HCT116 (cell line): Measurements from ENCODE around the gene EVL. TPM values are rescaled to one million over a fixed set of nuclear protein-coding genes. Genes with fewer than 3 reads are reported as not detected.
A peak's percentile ranks its signal among the peaks of the same experiment; 100 is the strongest.

Experiments
- ATAC-seq: fragments of 200-7000 bp; cut with Tn5 transposase; 2 replicates; pipeline ENCODE4 v1.9.1; 2020; ENCODE audit warnings: mild to moderate bottlenecking, moderate library complexity
- Bru-seq: library from RNA; stranded (reverse); fragments of 400-500 nt; gene quantifications from one replicate; lab custom pipeline; 2021; lab: Mats Ljungman, UMichigan
- BruChase-seq, 2 experiments: library from RNA; stranded (reverse); fragments of 400-500 nt; gene quantifications; one replicate each; lab custom pipeline; 2021; lab: Mats Ljungman, UMichigan
- BruUV-seq: library from RNA; stranded (reverse); fragments of 400-500 nt; replicated peaks from 2 replicates; lab custom pipeline; 2021; lab: Mats Ljungman, UMichigan
- CTCF ChIA-PET: fragments of 300-600 bp; sonication (Branson Sonifier 250); formaldehyde crosslinking; loops from one replicate; lab custom pipeline; 2021; ENCODE audit warnings: antibody characterized with exemption; lab: Charles Lee
- POLR2A ChIA-PET: fragments of 300-600, 350-600 bp; sonication (Branson Sonifier 250); formaldehyde crosslinking; loops from one replicate; lab custom pipeline; 2021; ENCODE audit warnings: antibody characterized with exemption; lab: Charles Lee
- RAD21 ChIA-PET, 2 experiments: fragments of 300-600 bp; sonication (Branson Sonifier 250); formaldehyde crosslinking; loops; one replicate each; lab custom pipeline; 2023; ENCODE audit warnings: low total read pairs in 2 of 2; ENCODE audit not compliant: uncharacterized antibody in 2 of 2, unreplicated experiment in 2 of 2, low non-redundant PET in 1 of 2; lab: Charles Lee
- DNase-seq: peaks from one replicate; pipeline ENCODE4 v3.0.0-alpha.2; 2010; ENCODE audit warnings: low read depth, low spot score
- H2AFZ ChIP-seq: fragments of 200-600 bp; shearing (Covaris generic), sonication (generic); 2 replicates; pipeline ENCODE4 v1.6.1; 2017; ENCODE audit warnings: low read depth, mixed run types, mixed read lengths, antibody characterized with exemption, low read length; ENCODE audit not compliant: poor library complexity, severe bottlenecking
- H3K27ac ChIP-seq: 2 replicates; pipeline ENCODE4 v1.5.1; 2012; ENCODE audit warnings: low read depth, low read length
- H3K27me3 ChIP-seq: fragments of 200-600 bp; sonication (generic); 2 replicates; pipeline ENCODE4 v1.6.1; 2016; ENCODE audit warnings: mixed run types, low read length, mixed read lengths; ENCODE audit not compliant: insufficient read depth
- H3K36me3 ChIP-seq, 2 experiments: fragments of 200-500 bp in 1 of 2; fragments of 200-600 bp in 1 of 2; sonication (Bioruptor generic) in 1 of 2; sonication (generic) in 1 of 2; 2 replicates each; pipeline versions ENCODE4 v1.5.1 to v1.6.1; 2014 to 2016; ENCODE audit warnings: low read length in 2 of 2, inconsistent platforms in 1 of 2, mixed read lengths in 1 of 2, mixed run types in 1 of 2; ENCODE audit not compliant: insufficient read depth in 2 of 2, control insufficient read depth in 1 of 2
- H3K4me1 ChIP-seq, 2 experiments: fragments of 200-600 bp in 1 of 2; sonication (generic) in 1 of 2; 2 replicates each; pipeline versions ENCODE4 v1.5.1 to v1.6.1; 2012 to 2017; ENCODE audit warnings: low read length in 2 of 2, inconsistent platforms in 1 of 2, mild to moderate bottlenecking in 1 of 2, mixed read lengths in 1 of 2, mixed run types in 1 of 2, moderate library complexity in 1 of 2; ENCODE audit not compliant: insufficient read depth in 2 of 2, control insufficient read depth in 1 of 2
- H3K4me2 ChIP-seq: fragments of 200-600 bp; sonication (generic); 2 replicates; pipeline ENCODE4 v1.6.1; 2017; ENCODE audit warnings: mixed run types, low read length, mixed read lengths
- H3K4me3 ChIP-seq, 2 experiments: fragments of 200-600 bp in 1 of 2; sonication (generic) in 1 of 2; replicated peaks in 1 of 2; 2 replicates each; pipeline ENCODE4 v1.5.1; 2011 to 2016; ENCODE audit warnings: low read length in 2 of 2, control low read depth in 1 of 2, low read depth in 1 of 2, mild to moderate bottlenecking in 1 of 2, mixed read lengths in 1 of 2, mixed run types in 1 of 2
- H3K79me2 ChIP-seq: fragments of 200-600 bp; sonication (generic); 2 replicates; pipeline ENCODE4 v1.6.1; 2017; ENCODE audit warnings: mild to moderate bottlenecking, mixed run types, low read length, moderate library complexity, mixed read lengths; ENCODE audit not compliant: insufficient read depth
- H3K9ac ChIP-seq: fragments of 200-600 bp; sonication (generic); 2 replicates; pipeline ENCODE4 v1.6.1; 2016; ENCODE audit warnings: low read length, mixed read lengths
- H3K9me2 ChIP-seq: fragments of 200-600 bp; sonication (generic), shearing (Covaris generic); 2 replicates; pipeline ENCODE4 v1.6.1; 2017; ENCODE audit warnings: mixed run types, mild to moderate bottlenecking, moderate library complexity; ENCODE audit not compliant: insufficient read depth
- H3K9me3 ChIP-seq, 2 experiments: fragments of 200-500 bp in 1 of 2; fragments of 200-600 bp in 1 of 2; sonication (Bioruptor generic) in 1 of 2; sonication (generic) in 1 of 2; 2 replicates each; pipeline ENCODE4 v1.6.1; 2014 to 2017; ENCODE audit warnings: low read length in 2 of 2, mixed read lengths in 2 of 2, inconsistent platforms in 1 of 2, low read depth in 1 of 2, mild to moderate bottlenecking in 1 of 2, mixed run types in 1 of 2, moderate library complexity in 1 of 2; ENCODE audit not compliant: control insufficient read depth in 1 of 2, insufficient read depth in 1 of 2
- H4K20me1 ChIP-seq: fragments of 200-600 bp; sonication (generic), shearing (Covaris generic); 2 replicates; pipeline ENCODE4 v1.6.1; 2017; ENCODE audit warnings: mixed run types, mild to moderate bottlenecking, moderate library complexity; ENCODE audit not compliant: insufficient read depth
- CBX3 ChIP-seq: IDR thresholded peaks from 2 replicates; pipeline ENCODE4 v1.6.1; 2012; ENCODE audit warnings: low read depth
- CEBPB ChIP-seq: IDR thresholded peaks from 2 replicates; pipeline ENCODE4 v1.6.1; 2012; ENCODE audit warnings: low read depth
- EGR1 ChIP-seq: IDR thresholded peaks from 2 replicates; pipeline ENCODE4 v1.6.1; 2012; ENCODE audit warnings: low read depth
- FOSL1 ChIP-seq: IDR thresholded peaks from 2 replicates; pipeline ENCODE4 v1.6.1; 2012; ENCODE audit warnings: low read depth
- JUND ChIP-seq: IDR thresholded peaks from 2 replicates; pipeline ENCODE4 v1.6.1; 2012
- MAX ChIP-seq: IDR thresholded peaks from 2 replicates; pipeline ENCODE4 v1.6.1; 2012
- SIN3A ChIP-seq: IDR thresholded peaks from 2 replicates; pipeline ENCODE4 v1.6.1; 2012; ENCODE audit warnings: low read depth
- SP1 ChIP-seq: IDR thresholded peaks from 2 replicates; pipeline ENCODE4 v1.6.1; 2012; ENCODE audit warnings: low read depth
- SRF ChIP-seq: IDR thresholded peaks from 2 replicates; pipeline ENCODE4 v1.6.1; 2012; ENCODE audit warnings: low read depth
- TCF7L2 ChIP-seq: IDR thresholded peaks from 2 replicates; pipeline ENCODE4 v1.7.0; 2011; ENCODE audit warnings: borderline replicate concordance, inconsistent platforms; ENCODE audit not compliant: insufficient read depth, insufficient read length; ENCODE audit errors: extremely low read depth
- ZNF274 ChIP-seq: fragments of 200-500 bp; sonication (Bioruptor generic); IDR thresholded peaks from 2 replicates; pipeline ENCODE4 v1.6.1; 2014; ENCODE audit warnings: mild to moderate bottlenecking, low read depth, low read length, inconsistent platforms
- intact Hi-C: fragments of 100-400 bp; cut with micrococcal nuclease; formaldehyde crosslinking; loops from 2 replicates; pipeline ENCODE4 v1.10.0; 2022
- long read RNA-seq: library from polyadenylated mRNA; unstranded; transcript quantifications from one replicate; pipeline ENCODE4 v2.0.0, GENCODE V29; 2021; ENCODE audit not compliant: unreplicated experiment
- polyA plus RNA-seq: library from polyadenylated mRNA; unstranded; fragments of >200 nt; gene quantifications from 2 replicates; pipeline ENCODE4 v1.2.1, GENCODE V29; 2012; ENCODE audit warnings: missing spikeins
- total RNA-seq: library from RNA; stranded (reverse); gene quantifications from one replicate; pipeline ENCODE4 v1.2.1, GENCODE V29; 2021; ENCODE audit not compliant: unreplicated experiment
- TF ChIP-seq, protein P1 (sequence below): IDR thresholded peaks from 2 replicates; pipeline ENCODE4 v1.6.1; 2012

Gene EVL, protein sequence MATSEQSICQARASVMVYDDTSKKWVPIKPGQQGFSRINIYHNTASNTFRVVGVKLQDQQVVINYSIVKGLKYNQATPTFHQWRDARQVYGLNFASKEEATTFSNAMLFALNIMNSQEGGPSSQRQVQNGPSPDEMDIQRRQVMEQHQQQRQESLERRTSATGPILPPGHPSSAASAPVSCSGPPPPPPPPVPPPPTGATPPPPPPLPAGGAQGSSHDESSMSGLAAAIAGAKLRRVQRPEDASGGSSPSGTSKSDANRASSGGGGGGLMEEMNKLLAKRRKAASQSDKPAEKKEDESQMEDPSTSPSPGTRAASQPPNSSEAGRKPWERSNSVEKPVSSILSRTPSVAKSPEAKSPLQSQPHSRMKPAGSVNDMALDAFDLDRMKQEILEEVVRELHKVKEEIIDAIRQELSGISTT
- 19.9 TPM for total RNA-seq
- 15.6 and 18.8 TPM in 2 replicates for polyA plus RNA-seq
- percentile 46 among the genes with signal in this experiment for Bru-seq, nascent RNA
- BruChase-seq, experiment 1, labeled RNA remaining after a 6-hour chase = percentile 41 among the genes with signal in this experiment
- BruChase-seq, experiment 2, labeled RNA remaining after a 2-hour chase = percentile 44 among the genes with signal in this experiment
- long read RNA-seq, partial matches to known transcripts = 6 of 13 reads
- long read RNA-seq, other reads (novel, unspliced or antisense) = 2 of 13 reads

DNA sequence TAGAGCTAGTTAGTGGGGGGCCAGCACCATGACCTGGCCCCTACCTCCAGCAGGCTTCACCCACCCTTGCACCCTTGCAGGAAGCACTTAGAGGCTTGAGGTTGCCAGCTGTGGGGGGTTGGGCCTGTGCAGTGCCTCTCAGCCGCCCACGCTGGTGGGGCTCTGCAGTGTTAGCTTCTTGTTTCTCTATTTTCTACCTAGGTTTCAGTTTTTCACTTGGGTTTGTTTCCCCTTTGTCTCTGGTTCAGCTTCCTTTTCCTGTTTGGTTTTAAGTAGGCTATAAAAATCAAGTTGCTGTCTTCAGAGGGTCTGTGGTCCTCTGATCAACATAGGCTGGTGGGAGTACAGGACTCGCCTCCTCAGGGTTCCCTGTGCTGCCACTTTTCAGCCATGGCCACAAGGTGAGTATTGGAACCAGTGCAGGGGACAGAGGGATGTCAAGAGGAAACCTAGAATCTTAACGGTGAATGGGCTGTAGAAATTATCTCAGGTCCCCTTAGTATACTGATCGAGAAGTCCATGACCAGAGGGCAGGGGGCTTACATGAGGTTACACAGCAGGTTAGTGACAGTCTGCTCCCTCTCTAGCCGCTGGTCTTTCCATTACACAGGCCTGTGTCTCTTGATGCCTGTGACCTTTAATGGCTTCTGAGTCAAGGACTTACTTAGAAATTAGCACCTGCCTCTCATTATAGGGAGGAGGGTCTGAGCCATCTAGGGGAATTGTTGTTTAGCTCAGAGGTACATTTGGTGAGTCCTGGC, at the start of gene EVL:
TSS of gene EVL (plus strand) at position 312 of the 761 bp plus-strand sequence. CDS start at position 391, 79 bp downstream.
- no peak for TF ChIP-seq SRF
- no peak for TF ChIP-seq TCF7L2
- TF ChIP-seq, protein P1, sequence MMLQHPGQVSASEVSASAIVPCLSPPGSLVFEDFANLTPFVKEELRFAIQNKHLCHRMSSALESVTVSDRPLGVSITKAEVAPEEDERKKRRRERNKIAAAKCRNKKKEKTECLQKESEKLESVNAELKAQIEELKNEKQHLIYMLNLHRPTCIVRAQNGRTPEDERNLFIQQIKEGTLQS = no peak
- TF ChIP-seq FOSL1 = no peak
- TF ChIP-seq JUND = no peak
- no peak for TF ChIP-seq CBX3
- TF ChIP-seq SP1 = no peak
- no peak for TF ChIP-seq EGR1
- TF ChIP-seq SIN3A = no peak
- TF ChIP-seq CEBPB = no peak
- no peak for TF ChIP-seq MAX
- no peak for TF ChIP-seq ZNF274
- no TSS peak for BruUV-seq
- Histone ChIP-seq H3K9me2 (no peaks in the 10 kb centered on the region), H3K27me3 (no peaks in the 10 kb centered on the region), H3K4me3 (no peak within 1 kb of the TSS), H3K4me1 (peaks cover 6 to 17% of the 10 kb centered on the region in 2 experiments), H3K79me2 (no peaks in the 10 kb centered on the region), H3K27ac (no peak within 1 kb of the TSS), H3K9me3 (no peaks in the 10 kb centered on the region), H3K36me3 (no peaks in the 10 kb centered on the region), H3K9ac (no peak within 1 kb of the TSS), H4K20me1 (no peaks in the 10 kb centered on the region), H3K4me2 (no peak within 1 kb of the TSS), H2AFZ (no peak within 1 kb of the TSS)
- ChIA-PET CTCF (interaction anchor here (1.4 kb wide), 1 partner anchor 43 kb away, joined by 3 read pairs; no protein-coding TSS in a partner anchor), POLR2A (no interaction called here), RAD21 (no interaction called here)
- no peak for ATAC-seq
- intact Hi-C loops = no loop called here
- DNase-seq = no peak
